Bronchial epithelial cell (primary cell): ENCODE results near the gene PCDHGB3. TPM values are rescaled to one million over a fixed set of nuclear protein-coding genes. Genes with fewer than 3 reads are reported as not detected.
A peak's percentile ranks its signal among the peaks of the same experiment; 100 is the strongest.
"Not testable (repeated sequence)": the region's sequence is repeated elsewhere in the genome, so short reads cannot be mapped to it uniquely, and the experiment has no call there.

Experiments
- DNase-seq: peaks from one replicate; pipeline ENCODE4 v3.0.0-alpha.2; 2010; ENCODE audit warnings: low read depth
- FAIRE-seq: peaks from 2 replicates; lab custom pipeline; 2011; peaks lifted over from hg19 to GRCh38; lab: Jason Lieb, UNC
- H3K27me3 ChIP-seq: 2 replicates; pipeline ENCODE4 v1.5.1; 2011; ENCODE audit warnings: low read length; ENCODE audit not compliant: control insufficient read depth, insufficient read depth
- H3K36me3 ChIP-seq: 2 replicates; pipeline ENCODE4 v1.5.1; 2011; ENCODE audit warnings: low read length; ENCODE audit not compliant: control insufficient read depth, insufficient read depth
- H3K4me3 ChIP-seq: 2 replicates; pipeline ENCODE4 v1.5.1; 2011; ENCODE audit warnings: mild to moderate bottlenecking, low read depth, low read length, control low read depth
- CTCF ChIP-seq: IDR thresholded peaks from 2 replicates; pipeline ENCODE4 v1.5.1; 2011; ENCODE audit warnings: mild to moderate bottlenecking, moderate library complexity, low read length, control low read depth, inconsistent platforms; ENCODE audit not compliant: insufficient read depth, severe bottlenecking
- total RNA-seq: library from RNA; depleted of rRNA; stranded (reverse); fragments of >200 nt; gene quantifications from 2 replicates; pipeline ENCODE4 v1.2.1, GENCODE V29; 2014

The PCDHGB3 gene
- total RNA-seq, 1 donor from 2014 or later: under 0.01 TPM

DNA sequence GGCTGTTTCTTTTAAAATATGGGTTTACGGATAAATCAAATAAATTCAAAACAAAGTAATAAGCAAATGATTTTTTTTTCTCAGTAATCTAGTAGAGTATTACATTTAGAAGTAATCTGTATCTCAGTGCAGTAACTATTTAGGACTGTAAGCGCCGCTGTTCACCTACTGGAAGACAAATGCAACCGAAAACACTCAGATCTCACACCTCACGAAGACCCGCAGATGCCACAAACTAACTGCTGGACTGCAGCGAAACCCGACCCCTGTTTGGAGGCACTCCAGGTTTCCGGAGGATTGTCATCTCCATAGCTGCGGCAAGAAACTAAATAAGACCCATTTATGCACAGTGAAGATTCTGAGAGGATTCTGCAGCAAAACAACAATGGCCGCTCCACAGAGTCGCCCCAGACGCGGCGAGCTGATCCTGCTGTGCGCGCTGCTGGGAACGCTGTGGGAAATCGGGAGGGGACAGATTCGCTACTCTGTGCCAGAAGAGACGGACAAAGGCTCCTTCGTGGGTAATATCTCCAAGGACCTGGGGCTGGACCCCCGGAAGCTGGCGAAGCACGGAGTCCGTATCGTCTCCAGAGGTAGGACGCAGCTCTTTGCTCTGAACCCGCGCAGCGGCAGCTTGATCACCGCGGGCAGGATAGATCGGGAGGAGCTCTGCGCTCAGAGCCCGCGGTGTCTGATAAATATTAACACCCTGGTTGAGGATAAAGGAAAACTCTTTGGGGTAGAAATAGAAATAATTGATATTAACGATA, 22.6 kb downstream of the PCDHGB3 start, which contains the start of gene PCDHGA8:
PCDHGA8 (plus strand) TSS at position 205 of the 770 bp plus-strand sequence; CDS start at position 386, 181 bp downstream.
- TF ChIP-seq CTCF: no peak
- FAIRE-seq: no peak

GRCh38 chr5:141393267-141393666, 23.2 kb downstream of the PCDHGB3 start:
- DNase-seq: no peak
- no peak for FAIRE-seq
- no peak for TF ChIP-seq CTCF
- H3K27me3 ChIP-seq: peaks cover 2% of the 10 kb centered on the region
- no peaks in the 10 kb centered on the region for H3K36me3 ChIP-seq
- H3K4me3 ChIP-seq: no peak overlapping the region

More for the DNA sequence above, 22.6 kb downstream of the PCDHGB3 start, which contains the start of gene PCDHGA8:
- Histone ChIP-seq H3K27me3 (peaks cover 2% of the 10 kb centered on the region), H3K4me3 (no peak within 1 kb of the TSS), H3K36me3 (no peaks in the 10 kb centered on the region)
- DNase-seq: no peak

DNA sequence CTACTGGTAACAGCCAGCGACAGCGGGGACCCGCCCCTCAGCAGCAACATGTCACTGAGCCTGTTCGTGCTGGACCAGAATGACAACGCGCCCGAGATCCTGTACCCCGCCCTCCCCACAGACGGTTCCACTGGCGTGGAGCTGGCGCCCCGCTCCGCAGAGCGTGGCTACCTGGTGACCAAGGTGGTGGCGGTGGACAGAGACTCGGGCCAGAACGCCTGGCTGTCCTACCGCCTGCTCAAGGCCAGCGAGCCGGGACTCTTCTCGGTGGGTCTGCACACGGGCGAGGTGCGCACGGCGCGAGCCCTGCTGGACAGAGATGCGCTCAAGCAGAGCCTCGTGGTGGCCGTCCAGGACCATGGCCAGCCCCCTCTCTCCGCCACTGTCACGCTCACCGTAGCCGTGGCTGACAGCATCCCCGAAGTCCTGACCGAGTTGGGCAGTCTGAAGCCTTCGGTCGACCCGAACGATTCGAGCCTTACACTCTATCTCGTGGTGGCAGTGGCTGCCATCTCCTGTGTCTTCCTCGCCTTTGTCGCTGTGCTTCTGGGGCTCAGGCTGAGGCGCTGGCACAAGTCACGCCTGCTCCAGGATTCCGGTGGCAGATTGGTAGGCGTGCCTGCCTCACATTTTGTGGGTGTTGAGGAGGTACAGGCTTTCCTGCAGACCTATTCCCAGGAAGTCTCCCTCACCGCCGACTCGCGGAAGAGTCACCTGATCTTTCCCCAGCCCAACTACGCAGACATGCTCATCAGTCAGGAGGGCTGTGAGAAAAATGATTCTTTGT, 24.6 kb downstream of the PCDHGB3 start:
- not testable (repeated sequence) for FAIRE-seq, DNase-seq, H3K27me3 ChIP-seq, H3K36me3 ChIP-seq, H3K4me3 ChIP-seq

DNA sequence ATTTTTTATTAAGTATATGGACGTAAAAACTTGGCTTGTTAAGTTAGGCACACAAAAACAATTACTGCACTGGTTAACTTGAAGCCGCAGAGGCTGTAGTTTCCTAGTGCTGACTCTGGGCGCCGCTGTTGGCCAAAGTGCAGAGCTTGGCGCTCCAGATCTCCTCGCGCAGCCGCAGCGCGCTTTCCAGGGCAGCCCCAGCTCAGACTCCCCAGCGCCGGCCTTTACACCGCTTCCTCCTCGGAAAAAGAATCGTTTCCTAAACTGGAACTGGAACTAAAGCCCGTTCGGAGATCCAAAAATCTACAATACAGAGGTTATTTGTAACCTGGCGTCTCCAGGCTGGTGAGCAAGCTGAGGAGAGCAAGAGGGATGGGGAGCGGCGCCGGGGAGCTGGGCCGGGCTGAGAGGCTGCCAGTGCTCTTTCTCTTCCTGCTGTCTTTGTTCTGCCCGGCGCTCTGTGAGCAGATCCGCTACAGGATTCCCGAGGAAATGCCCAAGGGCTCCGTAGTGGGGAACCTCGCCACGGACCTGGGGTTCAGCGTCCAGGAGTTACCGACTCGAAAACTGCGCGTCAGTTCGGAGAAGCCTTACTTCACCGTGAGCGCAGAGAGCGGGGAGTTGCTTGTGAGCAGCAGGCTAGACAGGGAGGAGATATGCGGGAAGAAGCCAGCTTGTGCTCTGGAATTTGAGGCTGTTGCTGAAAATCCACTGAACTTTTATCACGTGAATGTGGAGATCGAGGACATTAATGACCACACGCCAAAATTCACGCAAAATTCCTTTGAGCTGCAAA, 27.9 kb downstream of the PCDHGB3 start, which contains the start of gene PCDHGB5:
PCDHGB5 (plus strand) TSS at position 192 of the 796 bp plus-strand sequence; CDS start at position 373, 181 bp downstream.
- peak within 1 kb of the TSS; percentile 37 for H3K4me3 ChIP-seq
- peak; percentile 60 for TF ChIP-seq CTCF
- not testable (repeated sequence) for H3K36me3 ChIP-seq, H3K27me3 ChIP-seq
- peak; percentile 96 for FAIRE-seq
- peak; percentile 41 for DNase-seq

- DNase-seq: no peak
- H3K27me3 ChIP-seq: peaks cover 2% of the 10 kb centered on the region
- FAIRE-seq: no peak
- no peak overlapping the region for H3K4me3 ChIP-seq
- TF ChIP-seq CTCF: no peak
- no peaks in the 10 kb centered on the region for H3K36me3 ChIP-seq
Observed at GRCh38 chr5:141398608-141399007, 28.6 kb downstream of the PCDHGB3 start.
